DMS114 treated with DMSO at 0.1 percent for 48 hours (cell line): ENCODE results near the gene TOPBP1.
"Not testable (repeated sequence)": the region's sequence is repeated elsewhere in the genome, so short reads cannot be mapped to it uniquely, and the experiment has no call there.

ENCODE experiments used
- DNase-seq: peaks from one replicate; lab custom pipeline; 2025; ENCODE audit not compliant: unreplicated experiment; lab: John Stamatoyannopoulos, UW

TOPBP1 gene

GRCh38 chr3:133674290-133674919 is 12.7 kb upstream of the TOPBP1 start:
- no peak for DNase-seq

GRCh38 chr3:133673746-133674145 is 12.0 kb upstream of the TOPBP1 start:
- DNase-seq, result no peak

- DNase-seq, result no peak
Observed at GRCh38 chr3:133672461-133672860, 10.7 kb upstream of the TOPBP1 start.

- DNase-seq, result no peak
Observed at GRCh38 chr3:133670525-133670995, 8.8 kb upstream of the TOPBP1 start.

- DNase-seq, result no peak
Observed at GRCh38 chr3:133669949-133670524, 8.3 kb upstream of the TOPBP1 start.

- no peak for DNase-seq
Observed at GRCh38 chr3:133667118-133667517, 5.4 kb upstream of the TOPBP1 start.

- not testable (repeated sequence) for DNase-seq
Observed at GRCh38 chr3:133665188-133665587, 3.4 kb upstream of the TOPBP1 start.

- DNase-seq, result peak; percentile 51
Observed at GRCh38 chr3:133663569-133664313, 2.0 kb upstream of the TOPBP1 start.

- DNase-seq, result no peak
Observed at GRCh38 chr3:133662278-133662651, 524 bp upstream of the TOPBP1 start.

GRCh38 chr3:133659806-133660205 is 1.9 kb downstream of the TOPBP1 start:
- DNase-seq, result no peak

GRCh38 chr3:133655731-133656515 is 5.8 kb downstream of the TOPBP1 start:
- DNase-seq, result no peak

GRCh38 chr3:133649486-133650068 is 12.2 kb downstream of the TOPBP1 start:
- DNase-seq, result no peak

- no peak for DNase-seq
Observed at GRCh38 chr3:133644768-133645167, 17.0 kb downstream of the TOPBP1 start.

- DNase-seq, result no peak
Observed at GRCh38 chr3:133643611-133644010, 18.1 kb downstream of the TOPBP1 start.

GRCh38 chr3:133641254-133641653 is 20.5 kb downstream of the TOPBP1 start:
- no peak for DNase-seq

GRCh38 chr3:133633439-133633838 is 28.3 kb downstream of the TOPBP1 start:
- no peak for DNase-seq

GRCh38 chr3:133629146-133629545 is 32.6 kb downstream of the TOPBP1 start:
- DNase-seq, result no peak

GRCh38 chr3:133627789-133628188 is 34.0 kb downstream of the TOPBP1 start:
- no peak for DNase-seq

- DNase-seq, result no peak
Observed at GRCh38 chr3:133620066-133620784, 41.5 kb downstream of the TOPBP1 start.

- DNase-seq, result no peak
Observed at GRCh38 chr3:133611534-133611933, 50.2 kb downstream of the TOPBP1 start.
